Activated CD8-positive, alpha-beta memory T cell treated with anti-CD3 and anti-CD28 coated beads, Interleukin-2, amount 50 U/mL, for 1 hour (primary cell): Measurements from ENCODE around the gene DHFR2.
"Not testable (repeated sequence)": the region's sequence is repeated elsewhere in the genome, so short reads cannot be mapped to it uniquely, and the experiment has no call there.

ENCODE experiments used
- DNase-seq: peaks from one replicate; pipeline ENCODE4 v3.0.0-alpha.2; 2020; ENCODE audit errors: extremely low read depth

DHFR2 gene

GRCh38 chr3:94065819-94066480 is 3.2 kb upstream of the DHFR2 start:
- no peak for DNase-seq

- no peak for DNase-seq
Measured at GRCh38 chr3:94065122-94065521, 2.4 kb upstream of the DHFR2 start.

- no peak for DNase-seq
Measured at GRCh38 chr3:94064243-94064860, 1.6 kb upstream of the DHFR2 start.

GRCh38 chr3:94063496-94064119 is 892 bp upstream of the DHFR2 start:
- DNase-seq = no peak

- DNase-seq = no peak
Measured at GRCh38 chr3:94061297-94061696, 1.4 kb downstream of the DHFR2 start.

- no peak for DNase-seq
Measured at GRCh38 chr3:94050546-94050945, 12.2 kb downstream of the DHFR2 start.

DNA sequence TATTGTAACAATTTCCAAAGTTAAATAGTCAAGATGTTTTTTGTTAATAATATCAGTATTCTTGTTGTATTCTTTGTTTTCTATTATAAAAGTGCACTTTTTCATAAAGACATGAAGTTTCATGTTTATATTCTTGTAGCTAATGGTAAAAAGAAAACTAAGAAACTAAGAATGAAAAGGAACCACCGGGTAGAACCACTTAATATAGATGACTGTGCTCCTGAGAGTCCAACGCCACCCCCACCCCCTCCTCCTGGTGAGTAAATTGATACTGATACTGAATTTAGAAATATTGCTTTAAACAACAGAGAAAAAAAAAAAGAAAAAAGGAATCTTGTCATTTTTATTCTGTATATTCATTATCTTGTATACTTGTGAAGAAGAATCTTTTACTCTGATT is 13.4 kb downstream of the DHFR2 start:
- DNase-seq = no peak

GRCh38 chr3:94046533-94046932 is 16.2 kb downstream of the DHFR2 start:
- no peak for DNase-seq

GRCh38 chr3:94044100-94044936 is 18.4 kb downstream of the DHFR2 start:
- DNase-seq = not testable (repeated sequence)

DNA sequence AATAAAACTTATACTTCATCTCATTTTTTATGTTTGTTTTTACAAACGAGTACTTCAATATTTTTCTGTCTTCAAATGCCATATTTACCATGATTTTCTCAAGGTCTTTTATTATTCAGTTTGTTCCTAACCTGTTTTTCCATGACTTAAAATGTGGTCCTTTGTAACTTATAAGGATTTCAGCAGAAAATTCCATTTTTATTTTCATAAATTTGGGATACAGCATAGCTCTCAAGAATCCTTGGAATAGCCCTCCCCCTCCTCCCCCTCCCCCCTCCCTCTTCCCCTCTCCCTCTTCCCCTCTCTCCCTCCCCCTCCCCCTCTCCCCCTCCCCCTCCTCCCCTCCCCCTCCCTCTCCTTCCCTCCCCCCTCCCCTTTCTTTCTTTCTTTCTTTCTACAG is 19.4 kb downstream of the DHFR2 start:
- no peak for DNase-seq

DNA sequence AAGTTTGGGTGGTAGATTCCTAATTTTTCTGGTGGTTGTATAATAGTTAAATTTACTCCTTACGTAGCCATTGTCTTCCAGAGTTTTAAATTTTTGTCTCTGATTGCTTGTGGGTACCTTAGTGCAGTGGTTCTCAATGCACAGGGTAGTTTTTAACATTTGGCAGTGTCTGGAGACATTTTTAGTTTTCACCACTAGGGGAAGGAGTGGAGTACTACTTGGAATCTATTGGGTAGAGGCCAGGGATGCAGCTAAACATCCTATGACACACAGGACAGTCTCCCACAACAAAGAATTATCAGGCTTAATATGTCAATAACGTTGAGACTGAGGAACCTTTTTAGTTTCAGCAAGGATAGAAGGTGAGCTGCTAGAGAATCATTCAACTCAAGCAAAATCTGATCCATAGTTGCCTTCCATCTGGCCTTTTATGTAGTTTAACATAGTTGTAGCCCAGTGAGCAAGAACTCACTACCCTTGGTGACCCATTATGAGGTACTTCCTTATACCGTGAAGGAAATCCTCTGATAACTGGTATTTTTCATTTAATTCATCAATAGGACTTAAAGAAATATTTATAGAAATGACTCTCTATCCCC is 25.7 kb downstream of the DHFR2 start:
- no peak for DNase-seq

DNA sequence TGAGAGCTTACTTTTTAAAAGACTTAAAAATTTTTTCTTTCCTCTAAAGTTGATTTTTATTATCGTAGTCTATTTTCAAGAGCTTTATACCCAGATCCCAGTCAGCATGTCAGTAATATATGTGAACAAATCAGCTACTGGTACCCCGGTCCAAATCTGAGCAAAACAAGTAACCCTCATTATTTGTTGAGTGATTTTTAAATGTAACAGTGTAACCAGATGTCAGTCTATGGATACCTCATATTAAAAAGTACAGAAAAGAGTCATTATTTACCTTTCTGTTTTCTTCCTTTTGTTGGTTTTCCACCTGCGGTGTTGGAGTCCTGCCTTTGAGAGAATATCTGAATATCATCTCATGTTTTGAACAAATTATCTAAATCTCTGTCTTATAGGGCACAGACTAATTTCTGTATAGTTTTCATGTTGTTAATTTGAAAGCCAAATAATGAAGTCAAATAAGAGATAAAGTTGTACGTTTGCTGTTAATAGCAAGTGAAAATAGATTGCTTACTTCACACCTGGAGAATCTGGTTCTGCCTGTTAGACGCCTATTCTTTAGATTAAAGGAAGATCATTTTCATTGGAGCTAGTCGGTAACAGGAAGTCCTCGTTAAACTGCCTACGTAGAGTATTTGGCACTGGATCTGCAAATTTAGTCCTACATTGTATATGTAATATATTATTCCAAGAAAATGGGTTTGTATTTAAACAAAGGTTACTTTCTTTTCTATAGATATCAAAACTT is 34.5 kb downstream of the DHFR2 start, which contains the start of gene STX19:
Gene STX19, minus strand, starts transcription at position 505 of the 745 bp plus-strand sequence. CDS start 13,328 bp downstream, outside the sequence.
- no peak for DNase-seq

GRCh38 chr3:94026623-94027022 is 36.1 kb downstream of the DHFR2 start:
- DNase-seq = no peak

DNA sequence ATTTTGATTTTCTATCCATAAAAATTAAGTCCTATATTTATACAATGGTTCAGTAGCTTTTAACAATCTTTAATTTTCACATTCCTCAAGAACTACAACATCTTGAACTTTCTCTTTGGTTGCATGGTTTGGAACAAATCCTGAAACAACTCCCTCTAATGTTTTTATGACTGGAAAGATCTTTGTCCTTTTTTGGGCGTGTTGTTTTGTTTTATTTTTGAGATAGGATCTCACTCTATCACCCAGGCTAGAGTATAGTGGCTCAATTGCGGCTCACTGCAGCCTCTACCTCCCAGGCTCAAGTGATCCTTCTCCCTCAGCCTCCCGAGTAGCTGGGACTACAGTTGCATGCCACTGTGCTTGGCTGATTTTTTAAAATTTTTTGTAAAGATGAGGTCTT is 38.3 kb downstream of the DHFR2 start:
- no peak for DNase-seq

DNA sequence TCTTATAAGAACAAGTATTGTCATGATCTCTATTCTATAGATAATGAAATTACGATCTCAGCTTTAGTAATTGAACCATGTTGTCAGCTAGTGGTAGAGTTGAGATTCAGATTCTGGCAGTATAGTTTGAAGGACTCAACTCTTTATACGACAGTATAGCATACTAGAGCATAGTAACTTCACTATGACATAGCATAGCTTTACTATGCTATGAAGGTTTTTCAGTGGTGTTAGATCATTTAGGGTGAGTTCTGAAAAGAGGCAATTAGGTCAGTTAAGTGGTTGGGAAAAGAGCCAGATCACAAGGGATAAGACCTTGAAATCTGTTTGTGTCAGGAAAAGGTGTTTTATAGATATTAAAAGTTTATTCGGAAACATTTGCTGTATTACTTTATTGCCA is 42.4 kb downstream of the DHFR2 start:
- no peak for DNase-seq

- DNase-seq = no peak
Measured at GRCh38 chr3:94019659-94020058, 43.1 kb downstream of the DHFR2 start.

DNA sequence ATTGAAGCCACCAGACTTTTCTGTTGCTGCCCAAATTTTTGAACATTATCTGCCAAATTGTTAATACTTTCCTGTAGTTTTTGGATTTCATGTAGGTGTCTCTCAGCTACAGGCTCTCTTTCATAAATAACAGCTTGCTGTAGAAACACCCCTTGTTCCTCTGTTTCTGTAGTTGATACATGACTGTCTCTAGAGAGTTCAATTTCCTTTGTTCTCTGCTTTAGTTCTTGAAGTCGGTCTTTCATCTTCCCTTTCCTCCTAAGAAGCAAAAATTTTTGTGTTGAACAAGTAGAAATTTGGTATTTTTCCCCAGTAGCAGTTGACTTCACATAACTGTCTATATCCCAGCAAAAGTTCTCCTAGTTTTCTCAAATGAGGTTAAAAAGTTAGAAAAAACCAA is 47.7 kb downstream of the DHFR2 start:
- no peak for DNase-seq

DNA sequence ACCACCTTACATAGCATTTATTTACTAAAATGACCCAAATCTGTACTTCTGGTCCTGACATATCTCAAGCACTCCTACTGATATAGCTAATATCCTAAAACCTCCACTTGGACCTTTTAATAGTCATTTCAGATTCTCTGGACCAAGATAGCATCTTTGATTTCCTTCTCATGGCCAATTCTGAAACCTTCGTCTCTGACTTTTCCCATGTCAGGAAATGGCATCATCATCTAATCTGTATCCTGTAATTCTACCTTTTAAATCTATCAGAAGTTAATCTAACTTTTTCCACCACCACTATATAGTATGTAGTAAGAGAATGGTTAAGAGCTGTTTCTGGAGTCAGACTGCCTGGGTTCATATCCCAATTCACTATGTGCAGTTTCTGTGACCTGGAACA is 50.5 kb downstream of the DHFR2 start:
- no peak for DNase-seq

- no peak for DNase-seq
Measured at GRCh38 chr3:94011233-94011711, 51.4 kb downstream of the DHFR2 start.

DNA sequence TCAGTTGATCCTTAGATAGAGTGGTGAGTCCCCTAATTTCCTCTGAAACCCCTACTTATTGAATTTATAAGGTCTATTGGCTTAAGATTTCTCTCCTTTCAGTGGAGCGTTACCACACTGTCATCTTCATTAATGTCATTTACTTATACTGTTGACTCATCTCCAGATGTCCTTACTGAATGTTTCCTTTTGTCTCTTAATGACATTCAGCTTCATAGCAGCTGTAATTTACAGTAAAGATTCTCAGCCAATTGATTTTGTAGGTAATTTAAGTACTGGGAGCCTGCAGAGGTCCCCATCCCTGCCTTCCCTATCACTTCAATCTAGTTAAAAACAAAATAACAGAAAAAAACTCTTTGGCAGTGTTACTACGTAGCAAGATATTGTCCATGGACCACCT is 53.1 kb downstream of the DHFR2 start:
- no peak for DNase-seq

- DNase-seq = no peak
Measured at GRCh38 chr3:94008253-94008652, 54.5 kb downstream of the DHFR2 start.
